HG03565 (cell line): ENCODE data around the gene NPPB.

ENCODE experiments used
- ATAC-seq: cut with Tn5 transposase; IDR thresholded peaks from one replicate; pipeline ENCODE4 v1.9.1; 2021; ENCODE audit warnings: mild to moderate bottlenecking, moderate library complexity; ENCODE audit not compliant: unreplicated experiment

NPPB gene

DNA sequence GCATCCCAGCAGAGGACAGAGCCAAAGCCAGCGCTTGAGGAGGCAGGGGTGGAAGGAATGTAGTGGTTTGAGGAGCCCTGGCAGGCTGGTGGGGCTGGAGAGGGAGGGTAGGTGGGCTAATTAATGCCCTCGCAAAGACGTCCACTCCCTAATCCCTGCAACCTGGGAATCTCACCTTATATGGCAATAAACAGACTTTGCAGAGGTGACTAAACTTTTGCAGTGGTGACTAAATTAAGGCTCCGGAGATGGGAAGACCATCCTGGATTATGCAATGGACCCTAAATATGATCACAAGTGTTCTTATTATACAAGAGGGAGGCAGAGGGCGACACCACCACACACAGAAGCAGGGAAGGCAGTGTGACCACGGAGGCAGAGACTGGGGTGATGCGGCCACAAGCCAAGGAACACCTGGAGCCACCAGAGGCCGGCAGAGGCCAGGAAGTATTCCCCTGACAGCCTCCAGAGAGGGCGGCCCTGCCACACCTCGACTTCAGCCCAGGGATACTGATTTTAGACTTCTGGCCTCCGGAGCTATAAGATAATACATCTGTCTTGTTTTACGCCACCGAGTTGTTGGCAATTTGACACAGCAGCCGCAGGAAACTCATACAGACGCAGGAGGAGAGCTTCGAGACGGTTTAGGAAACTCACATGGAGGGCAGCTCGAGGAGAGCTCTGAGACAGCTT is 23.1 kb upstream of the NPPB start:
- no peak for ATAC-seq

DNA sequence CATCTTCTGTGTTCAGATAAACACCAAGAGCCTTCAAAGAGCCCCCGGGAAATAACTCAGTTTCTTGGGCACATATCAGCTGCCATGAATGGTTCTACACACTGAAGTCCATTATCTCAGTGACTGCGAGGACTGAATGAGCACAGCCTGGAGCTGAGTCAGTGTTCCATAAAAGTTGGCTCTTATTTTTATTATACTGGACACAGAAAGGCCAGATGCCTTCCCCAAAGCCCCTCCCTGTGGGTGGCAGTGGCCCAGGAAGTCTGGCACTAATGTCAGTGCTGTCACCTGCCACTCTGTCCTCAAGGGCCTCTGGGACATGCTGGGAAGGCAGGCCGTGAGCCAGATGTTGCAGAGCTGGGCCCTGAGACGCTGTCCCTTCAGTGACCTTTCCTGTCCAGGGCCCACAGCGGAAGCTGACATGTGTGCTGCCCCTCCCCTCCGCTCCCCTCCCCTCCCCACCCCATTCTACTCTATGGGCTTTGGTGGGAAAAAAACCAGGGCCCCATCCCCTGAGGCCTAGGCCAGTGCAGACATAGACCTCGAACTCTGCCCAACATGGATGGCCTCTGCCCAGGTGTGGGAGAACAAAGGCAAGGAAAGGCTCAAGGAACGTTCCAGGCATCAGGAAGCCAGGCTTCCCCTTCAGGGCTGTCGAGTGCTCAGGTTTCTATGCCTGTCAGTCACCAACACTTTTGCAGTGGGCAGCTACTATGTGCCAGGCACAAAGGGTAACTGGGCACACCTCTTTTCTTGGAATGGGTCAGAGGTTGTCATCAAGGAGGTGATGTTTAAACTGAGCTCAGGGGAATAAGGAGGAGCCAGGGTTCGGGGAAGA is 22.4 kb upstream of the NPPB start:
- no peak for ATAC-seq

DNA sequence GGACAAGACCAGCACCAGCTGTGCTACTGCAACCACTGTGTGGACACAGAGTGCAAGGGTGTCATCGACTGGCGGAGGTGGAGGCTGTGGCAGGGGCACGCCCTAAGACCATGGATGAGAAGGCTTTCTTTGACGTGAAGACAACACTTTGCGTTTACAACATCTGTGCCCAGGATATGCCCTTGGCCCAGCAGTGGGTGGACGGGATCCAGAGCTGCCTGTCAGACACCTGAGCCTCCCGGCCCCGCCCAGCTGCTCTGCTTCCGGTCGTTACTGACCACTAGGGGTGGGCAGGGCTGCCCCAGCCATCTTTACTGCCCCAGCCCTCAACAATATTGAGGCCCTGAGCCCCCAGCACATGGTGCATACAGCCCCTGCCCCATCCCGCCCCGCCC is 21.4 kb upstream of the NPPB start:
- no peak for ATAC-seq

DNA sequence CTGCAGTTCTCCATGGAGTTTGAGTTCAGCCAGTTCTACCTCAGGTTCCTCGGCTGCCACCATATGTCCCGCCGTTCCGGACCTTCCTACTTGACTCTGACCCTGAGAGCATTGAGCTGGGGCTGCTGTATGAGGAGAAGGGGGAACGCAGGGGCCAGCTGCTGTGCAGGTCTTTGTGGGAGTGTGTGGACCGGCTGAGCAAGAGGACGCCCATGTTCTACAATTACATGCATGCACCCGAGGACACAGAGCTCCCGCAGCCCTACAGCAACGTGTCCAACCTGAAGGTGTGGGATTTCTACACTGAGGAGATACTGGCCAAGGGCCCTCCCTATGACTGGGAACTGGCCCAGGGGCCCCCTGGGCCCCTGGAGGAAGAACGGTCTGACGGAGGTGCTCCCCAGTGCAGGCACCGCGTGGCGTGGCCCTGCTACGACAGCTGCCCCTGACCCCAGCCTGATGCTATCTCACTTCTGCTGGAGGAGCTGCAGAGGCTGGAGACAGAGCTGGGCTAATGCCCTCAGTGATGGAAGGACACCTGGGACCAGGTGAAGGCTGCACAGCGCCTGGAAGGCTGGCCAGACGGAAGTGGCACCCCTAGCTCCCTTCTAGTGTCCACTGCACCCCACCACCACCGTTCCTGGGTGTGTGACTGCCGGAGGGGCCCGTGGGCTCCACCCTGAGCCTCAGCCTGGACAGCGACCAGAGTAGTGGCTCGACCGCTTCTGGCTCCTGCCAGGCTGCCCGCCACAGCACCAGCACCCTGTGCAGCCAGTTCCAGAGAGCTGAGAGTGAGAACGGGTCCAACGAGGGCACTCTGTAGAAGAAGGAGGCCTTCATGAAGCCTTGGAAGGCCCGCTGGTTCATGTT is 20.8 kb upstream of the NPPB start:
- ATAC-seq: no peak

DNA sequence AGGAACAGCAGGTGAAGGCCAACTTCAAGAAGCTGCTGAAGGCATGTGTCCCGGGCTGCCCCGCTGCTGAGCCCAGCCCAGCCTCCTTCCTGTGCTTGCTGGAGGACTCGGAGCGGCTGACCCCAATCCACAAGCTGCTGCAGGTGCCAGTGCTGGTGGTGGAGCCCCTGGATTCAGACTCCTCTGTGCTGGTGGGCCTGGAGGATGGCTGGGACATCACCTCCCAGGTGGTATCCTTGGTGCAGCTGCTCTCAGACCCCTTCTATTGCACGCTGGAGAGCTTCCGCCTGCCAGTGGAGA is 20.1 kb upstream of the NPPB start:
- ATAC-seq: no peak

DNA sequence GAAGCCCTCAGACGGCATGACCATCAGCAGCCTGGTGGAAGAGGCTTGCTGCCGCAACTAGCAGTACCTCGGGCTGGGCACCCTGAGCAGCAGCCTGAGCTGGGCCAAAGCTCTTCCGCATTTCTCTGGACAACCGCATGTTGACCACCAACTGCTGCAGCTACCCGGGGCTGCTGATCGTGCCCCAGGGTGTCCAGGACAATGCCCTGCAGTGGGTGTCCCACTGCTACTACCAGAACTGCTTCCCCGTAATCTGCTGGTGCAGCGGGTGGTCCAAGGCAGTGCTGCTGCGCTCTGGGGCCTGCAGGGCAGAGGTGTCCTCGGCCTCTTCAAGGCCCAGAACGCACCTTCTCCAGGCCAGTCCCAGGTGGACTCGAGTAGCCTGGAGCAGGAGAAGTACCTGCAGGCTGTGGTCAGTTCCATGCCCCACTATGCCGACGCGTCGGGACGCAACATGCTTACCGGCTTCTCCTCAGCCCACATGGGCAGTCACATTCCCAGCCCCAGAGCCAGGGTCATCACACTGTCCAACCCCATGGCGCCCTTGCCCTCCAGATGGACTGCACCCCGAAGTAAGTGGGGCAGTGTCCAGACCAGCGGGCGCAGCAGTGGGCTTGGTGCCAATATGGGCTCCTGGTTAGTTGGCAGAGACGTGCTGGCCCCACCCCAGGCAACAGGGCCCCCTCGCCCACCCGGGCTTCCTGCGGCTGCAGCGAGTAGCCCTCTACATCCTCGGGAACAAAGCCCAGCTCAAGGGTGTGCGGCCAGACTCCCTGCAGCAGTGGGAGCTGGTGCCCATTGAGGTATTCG is 19.5 kb upstream of the NPPB start:
- no peak for ATAC-seq

DNA sequence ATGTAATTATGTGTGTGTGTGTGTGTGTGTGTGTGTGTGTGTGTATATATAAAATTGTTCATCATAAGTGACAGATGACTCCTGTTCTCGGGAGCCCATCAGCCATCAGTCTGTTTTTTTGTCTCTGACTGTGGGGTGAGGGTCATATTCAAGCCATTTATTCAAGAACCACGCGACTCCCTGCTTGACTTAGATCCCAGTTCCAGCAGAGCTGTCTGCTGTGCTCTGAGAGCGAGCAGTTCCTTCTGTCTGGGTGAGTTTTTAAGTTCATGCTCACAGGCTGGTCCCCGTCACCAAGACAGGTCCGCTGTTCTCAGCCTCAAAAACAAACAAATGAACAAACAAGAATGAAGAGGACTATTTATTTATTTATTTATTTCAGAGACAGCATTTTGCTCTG is 18.3 kb upstream of the NPPB start:
- ATAC-seq: no peak

DNA sequence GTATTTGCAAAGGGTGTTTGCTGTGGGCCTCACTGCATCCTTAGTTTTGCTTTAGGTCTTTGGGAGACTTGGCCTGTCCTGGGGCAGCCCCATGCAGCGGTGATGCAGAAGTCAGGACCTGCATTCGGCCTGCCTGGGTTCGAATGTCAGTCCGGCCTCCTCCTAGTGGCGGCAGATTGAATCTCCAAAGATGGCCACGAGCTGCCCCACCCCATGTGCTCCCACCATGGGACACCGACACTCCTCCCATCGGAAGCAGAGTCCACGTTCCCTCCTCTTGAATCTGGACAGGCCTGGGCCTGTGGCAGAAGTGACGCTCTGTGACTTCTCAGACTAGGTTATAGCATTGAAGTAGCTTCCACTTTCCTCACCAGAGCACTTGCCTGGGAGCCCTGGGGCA is 16.3 kb upstream of the NPPB start:
- ATAC-seq: no peak

DNA sequence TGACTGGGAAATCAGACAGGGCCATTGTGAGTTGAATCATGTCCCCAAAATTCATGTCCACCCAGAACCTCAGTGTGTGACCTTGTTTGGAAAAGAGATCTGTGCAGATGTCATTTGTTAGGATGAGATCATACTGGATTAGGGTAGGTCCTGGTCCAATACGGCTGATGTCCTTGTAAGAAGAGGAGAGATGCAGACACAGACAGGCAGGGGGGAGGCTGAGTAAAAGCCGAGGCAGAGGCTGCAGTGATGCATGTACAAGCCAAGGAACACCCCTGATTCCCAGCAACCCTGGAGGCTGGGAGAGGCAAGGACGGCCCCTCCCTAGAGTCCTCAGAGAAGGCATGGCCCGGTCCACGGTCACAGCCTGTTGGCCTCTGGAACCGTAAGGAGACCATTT is 15.9 kb upstream of the NPPB start:
- no peak for ATAC-seq

DNA sequence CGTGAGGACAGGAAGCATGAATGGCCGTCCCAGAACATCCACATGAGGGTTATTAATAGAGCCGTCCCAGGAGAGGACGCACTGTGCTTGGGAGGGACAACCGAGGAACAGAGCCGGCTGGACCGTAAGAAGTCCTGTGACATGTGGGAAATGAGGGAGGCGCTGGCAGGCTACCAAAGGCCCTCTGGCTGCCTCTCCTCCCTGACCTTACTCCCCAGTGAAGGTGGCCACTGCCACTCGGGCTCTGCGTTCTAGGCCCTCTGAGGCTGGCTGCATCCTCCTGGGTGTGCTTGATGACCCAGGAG is 15.5 kb upstream of the NPPB start:
- ATAC-seq: no peak

DNA sequence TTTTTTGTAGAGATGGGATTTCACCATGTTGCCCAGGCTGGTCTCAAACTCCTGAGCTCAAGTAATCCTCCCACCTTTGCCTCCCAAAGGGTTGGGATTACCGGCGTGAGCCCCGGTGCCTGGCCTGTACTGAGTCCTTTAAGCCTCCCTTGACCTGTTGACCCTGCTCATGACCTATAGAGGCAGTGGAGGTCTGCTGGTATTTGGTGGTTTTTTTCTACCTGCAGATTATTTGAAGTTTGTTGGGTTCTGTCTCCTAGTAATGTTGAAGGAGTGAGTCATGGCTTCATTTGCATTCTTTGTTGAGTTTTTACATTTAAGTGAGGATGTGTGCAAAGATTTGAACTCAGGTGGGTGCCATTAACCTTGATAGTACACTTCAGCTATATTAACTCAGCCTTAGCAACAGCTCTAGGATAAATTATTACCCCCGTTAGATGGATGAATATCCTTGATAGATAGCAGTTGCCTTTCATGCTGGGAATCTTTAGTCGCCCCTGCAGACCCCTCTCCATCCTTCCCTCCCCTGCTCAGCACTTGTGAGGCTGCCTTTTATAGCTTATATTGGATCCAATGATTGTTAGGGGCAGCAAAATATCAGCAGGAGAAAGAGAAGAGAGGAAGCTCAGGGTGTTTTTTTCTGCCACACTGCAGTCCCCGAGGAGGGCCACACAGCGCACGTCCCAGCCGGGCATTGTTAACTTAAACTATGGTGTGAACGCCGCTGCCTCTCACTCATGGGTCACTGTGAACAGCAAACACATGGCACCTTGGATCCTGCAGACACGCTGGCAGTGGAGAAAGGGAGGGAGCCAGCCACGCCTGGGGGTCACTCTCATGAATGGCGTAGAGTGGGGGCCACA is 14.9 kb upstream of the NPPB start:
- ATAC-seq: no peak

DNA sequence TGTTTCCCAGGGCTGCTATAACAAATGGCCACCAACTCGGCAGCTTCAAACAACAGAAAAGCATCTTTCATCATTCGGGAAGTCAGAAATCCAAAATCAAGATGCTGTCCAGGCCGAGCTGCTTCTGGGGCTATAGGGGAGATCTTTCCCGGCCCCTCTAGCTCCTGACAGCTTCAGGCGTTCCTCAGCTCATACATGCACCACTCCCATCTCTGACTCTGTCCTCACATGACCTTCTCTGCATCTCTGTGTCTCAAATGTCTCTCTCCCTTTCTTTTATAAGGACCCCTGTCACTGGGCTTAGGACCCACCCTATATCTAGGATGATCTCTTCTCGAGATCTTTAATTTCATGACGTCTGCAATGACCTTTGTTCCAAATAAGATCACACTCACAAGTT is 13.8 kb upstream of the NPPB start:
- ATAC-seq: no peak

DNA sequence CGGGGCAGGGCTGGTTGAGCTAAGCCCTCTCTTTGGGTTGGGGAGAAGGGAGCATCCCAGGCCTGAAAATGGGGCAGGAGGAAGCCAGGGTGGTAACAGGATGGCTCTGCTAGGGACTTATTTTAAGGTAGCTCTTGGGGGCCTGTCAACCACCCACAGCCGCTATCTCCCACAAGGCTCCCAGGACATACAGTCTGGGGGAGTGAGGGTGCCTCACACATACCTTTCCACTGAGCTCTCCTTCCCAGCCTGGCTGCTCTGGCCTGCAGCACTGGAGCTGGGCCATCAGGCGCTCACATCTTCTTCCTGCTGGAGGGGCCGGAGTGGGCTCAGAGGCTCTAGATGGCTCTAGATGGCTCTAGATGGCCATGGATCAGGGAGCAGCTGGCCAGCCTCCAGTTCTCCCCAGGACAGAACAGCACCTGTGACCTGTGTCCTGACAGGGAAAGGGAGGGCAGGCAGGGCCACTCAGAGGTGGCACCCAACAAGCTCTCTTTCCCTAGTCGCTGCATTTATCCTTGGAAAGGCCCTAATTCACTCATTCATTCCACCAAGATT is 11.0 kb upstream of the NPPB start:
- ATAC-seq: no peak

DNA sequence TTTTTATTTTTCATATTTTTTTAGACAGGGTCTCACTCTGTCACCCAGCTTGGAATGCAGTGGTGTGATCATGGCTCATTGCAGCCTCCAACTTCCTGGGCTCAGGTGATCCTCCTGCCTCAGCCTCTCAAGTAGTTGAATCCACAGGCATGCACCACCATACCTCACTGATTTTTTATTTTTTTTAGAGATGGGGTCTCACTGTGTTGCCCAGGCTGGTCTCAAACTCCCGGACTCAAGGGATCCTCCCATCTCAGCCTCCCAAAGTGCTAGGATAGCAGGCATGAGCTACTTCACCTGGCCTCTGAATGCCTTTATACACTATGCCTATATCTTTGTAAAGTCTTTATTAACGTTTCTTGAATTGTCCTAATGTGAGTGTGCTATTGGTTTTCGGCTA is 10.4 kb upstream of the NPPB start:
- ATAC-seq: no peak

DNA sequence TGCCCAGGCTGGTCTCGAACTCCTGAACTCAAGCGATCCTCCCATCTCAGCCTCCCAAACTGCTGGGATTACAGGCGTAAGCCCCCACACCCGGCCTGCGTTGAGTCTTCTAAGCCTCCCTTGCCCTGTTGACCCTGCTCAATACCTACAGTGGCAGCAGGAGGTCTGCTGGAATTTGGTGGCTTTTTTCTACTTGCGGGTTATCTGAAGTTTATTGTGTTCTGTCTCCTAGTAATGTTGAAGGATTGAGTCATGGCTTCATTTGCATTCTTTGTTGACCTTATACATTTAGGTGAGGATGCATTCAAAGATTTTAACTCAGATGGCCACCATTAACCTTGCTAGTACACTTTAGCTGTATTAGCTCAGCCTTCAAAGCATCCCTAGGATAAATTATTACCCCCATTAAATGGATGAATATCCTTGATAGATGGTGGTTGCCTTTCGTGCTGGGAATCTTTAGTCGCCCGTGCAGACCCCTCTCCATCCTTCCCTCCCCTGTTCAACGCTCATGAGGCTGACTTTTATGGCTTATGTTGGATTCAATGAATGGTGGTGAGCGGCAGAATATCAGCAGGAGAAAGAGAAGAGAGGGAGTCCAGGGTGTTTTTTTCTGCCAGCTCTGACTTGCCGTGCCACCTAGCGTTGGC is 9.7 kb upstream of the NPPB start:
- no peak for ATAC-seq

DNA sequence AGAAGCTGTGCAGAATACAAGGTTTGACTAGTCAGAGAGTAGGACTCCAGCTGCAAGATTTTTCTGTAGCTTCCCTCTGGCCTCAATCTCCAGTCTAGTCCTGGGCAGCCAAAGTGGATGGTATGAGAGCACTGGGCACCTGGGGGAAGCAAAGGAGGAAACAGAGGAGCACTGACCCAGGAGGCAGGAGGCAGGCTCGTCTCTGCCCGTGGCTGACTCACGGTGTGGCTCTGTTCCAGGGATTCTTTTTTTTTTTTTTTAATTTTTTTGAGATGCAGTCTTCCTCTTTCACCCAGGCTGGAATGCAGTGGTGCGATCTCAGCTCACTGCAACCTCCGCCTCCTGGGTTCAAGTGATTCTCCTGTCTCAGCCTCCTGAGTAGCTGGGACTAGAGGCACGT is 4.1 kb upstream of the NPPB start:
- no peak for ATAC-seq

DNA sequence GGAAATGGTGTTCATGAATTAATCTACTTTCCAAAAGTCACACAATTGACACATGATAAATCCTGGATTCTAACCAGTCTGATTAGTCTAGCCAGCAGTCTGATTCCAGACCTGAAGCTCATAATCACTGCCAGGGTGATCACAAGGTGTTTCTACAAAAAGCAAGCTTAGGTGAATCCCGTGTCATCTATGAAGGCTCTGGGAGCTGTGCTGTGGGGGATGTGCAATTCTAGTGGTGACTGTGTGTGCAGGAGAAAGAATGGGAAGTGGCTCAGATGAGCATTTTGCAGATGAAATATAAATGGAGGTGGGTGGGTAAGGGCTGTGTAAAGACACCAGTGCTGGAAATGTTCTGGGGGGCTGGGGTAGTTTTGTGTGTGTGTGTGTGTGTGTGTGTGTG is 1.8 kb upstream of the NPPB start:
- no peak for ATAC-seq

DNA sequence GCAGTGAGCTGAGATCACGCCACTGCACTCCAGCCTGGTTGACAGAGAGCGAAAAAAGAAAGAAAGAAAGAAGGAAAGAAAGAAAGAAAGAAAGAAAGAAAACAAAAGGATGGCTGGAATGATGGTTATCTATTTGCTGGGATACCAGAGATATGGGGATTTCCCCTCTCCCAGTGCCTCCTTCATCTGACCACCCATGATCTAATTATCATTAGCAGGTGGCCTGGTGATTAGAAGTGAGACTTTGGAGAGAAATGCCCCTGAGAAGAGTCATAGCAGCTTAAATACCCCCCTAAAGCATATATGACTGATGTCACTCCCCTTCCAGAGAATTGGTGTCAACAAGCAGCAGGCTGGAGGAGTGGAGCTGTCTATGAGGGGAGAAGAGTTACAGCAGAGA is 1.3 kb upstream of the NPPB start:
- no peak for ATAC-seq
